Left cardiac atrium (tissue), 4 donors: ENCODE measurements around the gene SPINT1. TPM values are rescaled to one million over a fixed set of nuclear protein-coding genes. Genes with fewer than 3 reads are reported as not detected.

ENCODE experiments used
- ATAC-seq, 2 donors: fragments of 200-7000 bp; cut with Tn5 transposase; one replicate each; pipeline ENCODE4 v1.9.1; 2020; ENCODE audit warnings: mild to moderate bottlenecking in 2 of 2, moderate library complexity in 2 of 2
- DNase-seq: peaks from one replicate; pipeline ENCODE4 v3.0.0-alpha.2; 2020
- intact Hi-C, 2 donors: fragments of 100-400 bp; cut with DNase I; formaldehyde crosslinking; loops; one replicate each; pipeline versions ENCODE4 v1.14.1 to v1.15.1; 2022 to 2023
- long read RNA-seq: library from polyadenylated mRNA; unstranded; transcript quantifications from one replicate; pipeline ENCODE4 v2.0.0, GENCODE V29; 2021
- total RNA-seq, 2 donors: library from RNA; stranded (reverse); fragmentation: NEBNext Ultra II Directional; extraction: Animal tissue kit (Norgen Biotek cat#: 25700); gene quantifications; one replicate each; pipeline ENCODE4 v1.2.1, GENCODE V29; 2021
- donor health status: DM: no; HTN: yes; CAD: no.
- donor health status: DM: no; HTN: yes; CAD: no; lungs with severe emphysema.
- donor health status: DM: yes; HTN: yes; CAD: no.
- donor health status: Dilated cardiomyopathy.

Gene SPINT1
- total RNA-seq: 1 to 10 TPM; 1.3 to 1.4 TPM
- long read RNA-seq, partial matches to known transcripts: 1 of 7 reads
- long read RNA-seq, other reads (novel, unspliced or antisense): 4 of 7 reads

- DNase-seq (peak; percentile 36), ATAC-seq (peak; percentile 55 to 66)
- intact Hi-C loops: no loop called here
These were observed at the start of gene SPINT1 for GRCh38 chr15:40843885-40844695. SPINT1 (plus strand) TSS chr15:40844048; CDS start chr15:40844555, 507 bp downstream.

GRCh38 chr15:40796041-40796440 is 47.8 kb upstream of the SPINT1 start:
- intact Hi-C loops: no loop called here
- ATAC-seq (no peak), DNase-seq (no peak)

- no peak for ATAC-seq
- no peak for DNase-seq
- intact Hi-C loops: no loop called here
These were observed 47.3 kb upstream of the SPINT1 start for GRCh38 chr15:40796512-40796911.

DNA sequence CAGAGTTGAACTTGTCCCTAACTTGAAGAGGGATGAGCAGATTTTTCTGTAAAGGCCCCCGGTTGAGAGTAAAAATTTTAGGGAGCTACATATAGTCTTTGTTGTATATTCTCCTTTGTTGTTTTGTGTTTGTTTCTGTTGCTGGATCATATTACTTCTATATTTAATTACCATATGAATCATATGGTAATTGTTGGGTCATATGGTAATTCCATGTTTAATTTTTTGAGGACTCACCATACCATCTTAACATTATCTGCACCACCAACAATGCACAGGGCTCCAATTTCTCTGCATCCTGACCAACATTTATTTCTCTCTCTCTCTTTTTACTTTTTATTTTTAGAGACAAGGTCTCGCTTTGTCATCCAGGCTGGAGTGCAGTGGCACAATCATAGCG is 44.3 kb upstream of the SPINT1 start:
- intact Hi-C loops: no loop called here
- no peak for ATAC-seq

DNA sequence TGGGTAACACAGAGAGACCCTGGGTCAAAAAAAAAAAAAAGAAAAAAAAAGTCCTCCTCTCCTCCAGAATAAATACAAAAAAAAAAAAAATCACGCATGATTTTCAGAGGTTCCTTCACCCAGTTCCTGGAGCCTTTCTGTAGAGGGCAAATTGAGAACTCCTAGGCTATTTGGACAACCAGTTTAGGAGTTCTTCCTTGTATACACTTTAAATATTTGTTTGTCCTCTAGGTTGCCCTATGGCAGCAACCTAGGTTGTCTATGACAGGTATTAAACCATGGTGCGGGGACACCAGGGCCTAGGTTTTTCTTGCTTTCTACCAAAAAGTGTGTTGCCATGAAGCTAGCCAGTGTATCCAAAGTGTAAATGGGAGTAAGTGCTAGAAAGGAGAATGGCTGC is 40.8 kb upstream of the SPINT1 start:
- DNase-seq (no peak), ATAC-seq (no peak)
- intact Hi-C loops: no loop called here

More for the DNA sequence above, 44.3 kb upstream of the SPINT1 start:
- no peak for DNase-seq

GRCh38 chr15:40803688-40804087 is 40.2 kb upstream of the SPINT1 start:
- DNase-seq (no peak), ATAC-seq (no peak)
- intact Hi-C loops: no loop called here

DNA sequence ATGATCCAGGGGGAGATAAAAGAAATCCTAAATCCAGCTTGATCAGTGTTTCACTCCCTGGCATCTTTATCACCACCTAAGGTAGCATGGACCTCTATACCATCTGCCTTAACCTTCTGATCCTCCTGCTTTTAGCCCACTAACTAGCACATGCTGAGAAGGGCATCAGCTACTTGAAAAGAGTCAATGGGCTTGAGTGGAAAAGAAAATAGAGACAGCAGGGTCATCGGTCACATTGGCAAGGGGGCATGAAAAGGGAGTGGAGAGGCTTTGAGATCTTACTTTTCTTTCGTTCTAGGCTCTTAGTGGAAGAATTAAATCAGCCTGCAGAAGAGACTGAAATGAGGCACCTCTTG is 37.2 kb upstream of the SPINT1 start:
- DNase-seq: no peak
- intact Hi-C loops: no loop called here
- ATAC-seq: no peak

DNA sequence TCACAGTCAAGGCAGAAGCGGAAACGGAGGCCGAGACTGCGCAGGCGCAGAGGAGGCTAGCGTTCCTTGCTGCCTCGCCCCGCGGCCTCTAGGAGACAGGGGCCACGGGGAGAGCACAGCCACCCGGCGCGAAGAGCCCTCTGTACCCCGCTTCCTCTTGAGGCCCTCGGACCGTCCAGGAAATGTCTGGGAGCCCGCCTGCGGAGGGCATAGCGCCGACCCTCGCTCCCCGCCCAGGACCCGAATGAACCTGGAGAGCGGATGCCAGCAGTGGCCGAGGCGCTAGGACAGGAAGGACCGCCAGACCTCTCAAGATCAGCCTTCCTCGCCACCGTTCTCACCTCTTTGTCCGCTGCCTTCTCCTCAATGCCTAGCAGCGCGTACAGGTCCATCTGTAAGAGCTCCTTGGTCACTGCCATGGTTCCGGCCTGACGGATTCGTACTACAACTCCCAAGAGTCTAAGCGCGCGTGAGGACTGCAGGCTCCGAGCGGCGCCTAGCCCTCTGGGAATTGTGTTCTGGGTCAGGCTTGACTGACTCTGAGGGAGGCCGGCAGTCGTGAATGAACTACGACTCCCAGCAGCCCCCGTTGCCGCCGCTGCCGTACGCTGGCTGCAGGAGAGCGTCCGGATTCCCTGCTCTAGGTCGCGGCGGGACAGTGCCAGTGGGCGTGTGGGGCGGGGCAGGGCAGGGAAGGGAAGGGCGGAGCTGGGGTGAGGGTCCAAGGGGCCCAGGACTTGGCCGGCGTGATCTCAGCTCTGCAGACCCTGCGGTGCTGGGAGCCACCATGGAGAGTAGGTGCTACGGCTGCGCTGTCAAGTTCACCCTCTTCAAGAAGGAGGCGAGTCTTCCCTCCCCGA is 36.6 kb upstream of the SPINT1 start, which contains the start of the genes DNAJC17 and ZFYVE19:
DNAJC17 (minus strand) TSS at position 446 of the 860 bp plus-strand sequence; CDS start at position 419, 27 bp downstream.
ZFYVE19 (plus strand) TSS at position 62 of the 860 bp plus-strand sequence; CDS start at position 563, 501 bp downstream.
- intact Hi-C loops: no loop called here
- ATAC-seq (peak; percentile 100), DNase-seq (peak; percentile 99)

- intact Hi-C loops: no loop called here
- ATAC-seq (no peak), DNase-seq (no peak)
These were observed 35.9 kb upstream of the SPINT1 start for GRCh38 chr15:40807888-40808461.

DNA sequence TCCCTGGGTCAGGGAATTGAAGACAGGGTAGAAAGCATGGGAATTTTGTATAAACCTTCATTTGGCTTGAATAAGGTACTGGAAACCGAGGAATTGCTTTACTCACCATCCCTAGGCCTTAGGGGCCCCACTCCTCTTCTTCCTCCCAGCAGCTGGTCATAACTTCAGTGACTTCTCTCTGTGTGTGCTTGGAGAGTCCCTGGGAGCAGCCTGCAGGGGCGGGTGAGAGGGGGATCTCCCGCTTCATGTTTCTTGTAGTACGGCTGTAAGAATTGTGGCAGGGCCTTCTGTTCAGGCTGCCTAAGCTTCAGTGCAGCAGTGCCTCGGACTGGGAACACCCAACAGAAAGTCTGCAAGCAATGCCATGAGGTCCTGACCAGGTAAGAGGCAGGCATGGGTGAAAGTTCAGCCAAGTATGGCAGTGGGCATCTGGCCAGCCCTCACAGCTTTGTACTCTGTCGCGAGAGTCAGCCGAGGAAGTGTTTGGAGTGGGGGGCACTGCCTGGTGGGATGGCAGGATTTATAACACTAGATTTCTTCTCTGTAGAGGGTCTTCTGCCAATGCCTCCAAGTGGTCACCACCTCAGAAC is 34.9 kb upstream of the SPINT1 start:
- intact Hi-C loops: no loop called here
- no peak for ATAC-seq
- no peak for DNase-seq

DNA sequence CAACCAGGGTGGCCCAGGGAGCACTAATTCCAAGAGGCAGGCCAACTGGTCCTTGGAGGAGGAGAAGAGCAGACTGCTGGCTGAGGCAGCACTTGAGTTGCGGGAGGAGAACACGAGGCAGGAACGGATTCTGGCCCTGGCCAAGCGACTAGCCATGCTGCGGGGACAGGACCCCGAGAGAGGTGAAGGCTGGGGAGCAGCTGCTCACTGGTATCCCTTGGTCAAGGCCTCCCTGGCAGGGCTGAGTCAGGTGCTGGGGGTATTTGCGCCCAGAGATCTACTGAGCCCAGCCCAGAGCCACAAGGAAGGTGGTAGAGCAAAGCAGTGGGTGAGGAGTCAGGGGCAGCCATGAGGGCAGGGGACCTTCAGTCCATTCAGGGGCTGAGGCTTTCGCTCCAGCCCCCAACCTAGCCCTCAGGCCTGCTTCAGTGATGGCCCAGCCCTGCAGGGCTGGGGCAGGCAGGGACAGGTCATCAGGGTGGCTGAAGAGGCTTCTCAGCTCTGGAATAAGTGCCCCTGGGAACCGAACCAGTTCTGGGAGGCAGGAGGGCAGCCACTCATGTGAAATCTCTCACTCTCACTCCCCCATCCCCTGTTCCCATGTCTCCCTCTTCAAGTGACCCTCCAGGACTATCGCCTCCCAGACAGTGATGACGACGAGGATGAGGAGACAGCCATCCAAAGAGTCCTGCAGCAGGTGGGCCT is 31.0 kb upstream of the SPINT1 start:
- ATAC-seq (no peak), DNase-seq (no peak)
- intact Hi-C loops: no loop called here

DNA sequence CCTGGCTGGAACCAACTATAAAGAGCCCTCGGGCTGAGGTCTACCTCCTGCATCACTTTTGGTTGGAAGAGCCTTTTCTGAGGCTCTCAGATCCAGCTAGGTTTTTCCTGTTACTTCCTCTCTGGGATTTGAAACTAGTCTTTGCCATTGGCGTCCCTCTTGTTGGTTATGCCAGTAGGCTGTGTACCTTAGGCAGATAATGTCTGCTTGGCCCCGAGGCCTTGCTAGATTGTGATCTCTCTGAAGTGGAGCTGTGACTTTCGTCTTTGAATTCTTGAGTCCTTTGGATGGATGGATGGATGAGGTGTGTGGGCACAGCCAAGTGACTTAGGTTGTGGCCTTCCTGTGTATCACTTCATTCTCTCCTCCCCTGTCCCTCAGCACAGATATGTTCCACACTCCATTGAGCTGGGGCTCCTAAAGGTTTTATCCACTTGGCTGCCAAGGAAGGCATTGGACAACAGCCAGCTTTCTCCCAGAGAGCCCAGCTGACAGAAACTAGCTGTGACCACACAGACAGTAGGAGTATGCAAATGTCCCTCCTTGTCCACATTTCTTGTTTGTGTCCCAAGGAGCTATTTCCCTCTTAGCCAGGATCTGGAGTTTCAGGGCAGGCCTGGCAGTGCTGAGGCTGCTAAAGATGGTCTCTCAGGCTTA is 28.7 kb upstream of the SPINT1 start:
- intact Hi-C loops: no loop called here
- peak; percentile 58 for DNase-seq
- ATAC-seq: peak; percentile 50 to 81

- ATAC-seq (no peak), DNase-seq (no peak)
- intact Hi-C loops: no loop called here
These were observed 24.8 kb upstream of the SPINT1 start for GRCh38 chr15:40819048-40819447.

DNA sequence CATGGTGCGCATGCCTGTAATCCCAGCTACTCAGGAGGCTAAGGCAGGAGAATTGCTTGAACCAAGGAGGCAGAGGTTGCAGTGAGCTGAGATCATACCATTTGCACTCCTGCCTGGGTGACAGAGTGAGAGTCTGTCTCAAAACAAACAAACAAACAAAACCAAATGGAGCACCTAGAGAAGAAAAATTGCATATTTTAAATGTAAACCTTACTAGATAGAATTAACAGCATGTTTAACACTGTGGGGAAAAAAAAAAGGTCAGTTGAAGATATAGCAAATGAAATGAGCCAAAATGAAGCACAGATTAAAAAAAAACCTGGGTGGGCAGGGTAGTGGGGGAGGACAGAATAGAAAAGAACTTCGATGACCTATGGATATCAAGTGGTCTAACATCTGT is 22.7 kb upstream of the SPINT1 start:
- ATAC-seq (no peak), DNase-seq (no peak)
- intact Hi-C loops: no loop called here

DNA sequence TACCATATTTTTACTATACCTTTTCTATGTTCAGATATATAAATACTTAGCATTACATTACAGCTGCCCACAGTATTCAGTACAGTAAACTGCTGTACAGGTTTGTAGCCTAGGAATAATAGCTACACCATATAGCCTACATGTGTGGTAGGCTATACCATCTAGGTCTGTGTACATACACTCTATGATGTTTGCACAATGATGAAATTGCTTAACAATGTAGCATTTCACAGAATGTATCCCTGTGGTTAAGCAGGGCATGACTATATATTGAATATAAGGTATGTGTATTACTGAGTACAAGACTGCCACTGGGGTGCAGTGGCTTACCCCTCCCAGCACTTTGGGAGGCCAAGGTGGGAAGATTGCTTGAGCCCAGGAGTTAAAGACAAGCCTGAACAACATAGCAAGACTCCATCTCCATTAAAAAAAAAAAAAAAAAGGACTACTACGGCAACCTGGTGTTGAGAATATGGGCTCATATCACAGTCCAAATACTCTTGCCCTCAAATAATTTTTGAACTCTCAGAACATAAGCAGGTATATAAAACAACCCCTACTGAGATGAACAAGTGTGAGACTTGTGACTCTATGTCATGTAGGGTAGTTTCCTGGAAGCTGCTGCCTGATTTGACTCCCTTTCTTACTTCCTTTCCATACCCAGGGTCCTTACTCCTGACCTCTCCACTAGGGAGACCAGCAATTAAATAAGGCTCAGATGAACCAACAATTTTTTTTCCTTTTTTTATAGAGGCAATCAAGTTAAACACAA is 20.1 kb upstream of the SPINT1 start:
- no peak for DNase-seq
- intact Hi-C loops: no loop called here
- ATAC-seq: no peak

DNA sequence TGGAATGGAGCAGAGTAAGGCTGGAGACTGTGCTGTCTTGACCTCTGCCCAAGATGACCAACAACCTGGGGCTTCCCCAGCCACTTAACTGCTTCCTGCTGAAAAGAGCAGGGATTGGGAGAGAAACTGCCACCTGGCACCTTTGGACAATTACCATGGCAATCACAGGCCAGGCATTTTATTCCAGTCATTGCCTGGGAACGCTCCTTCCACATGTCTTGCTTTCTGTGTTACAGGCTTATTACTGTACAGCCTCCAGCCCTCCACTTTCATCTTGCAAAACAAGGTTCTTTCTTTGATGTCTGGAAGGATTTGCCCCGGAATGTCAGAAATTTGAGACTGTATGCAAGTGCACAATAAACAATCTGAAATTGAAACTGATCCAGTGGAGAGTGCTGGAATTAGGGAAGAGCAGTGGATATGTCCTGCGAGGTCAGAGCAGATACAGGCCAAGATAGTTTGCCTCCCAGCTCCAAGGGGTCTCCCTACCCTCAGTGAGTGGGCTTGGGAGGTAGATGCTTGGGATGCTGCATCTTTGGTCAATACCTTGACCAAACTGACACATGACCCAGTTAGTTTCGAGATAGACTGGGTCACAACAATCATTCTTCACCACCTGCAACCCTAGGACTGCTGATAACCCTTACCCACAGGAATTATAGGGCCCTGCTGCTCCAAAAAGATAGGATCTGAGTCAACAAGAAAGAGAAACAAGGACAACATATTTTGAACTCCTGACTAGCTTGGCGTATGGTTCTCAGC is 18.0 kb upstream of the SPINT1 start:
- DNase-seq: no peak
- intact Hi-C loops: no loop called here
- ATAC-seq: no peak
